SK-N-SH (cell line): Measurements from ENCODE around the gene DENND1A. TPM values are rescaled to one million over a fixed set of nuclear protein-coding genes. Genes with fewer than 3 reads are reported as not detected.

Experiments
- CTCF ChIA-PET: fragments of 300-600, 350-600 bp; formaldehyde crosslinking; extraction: SDS; loops from one replicate; lab custom pipeline; 2021; lab: Yijun Ruan, JAX
- POLR2A ChIA-PET: fragments of 350-600 bp; sonication (Branson Sonifier 250); formaldehyde crosslinking; extraction: SDS; loops from one replicate; lab custom pipeline; 2020; ENCODE audit warnings: antibody characterized with exemption, inconsistent platforms; lab: Yijun Ruan, JAX
- DNase-seq: peaks from one replicate; pipeline ENCODE4 v3.0.0; 2012
- H2AFZ ChIP-seq: fragments of 200-600 bp; sonication (generic); 2 replicates; pipeline ENCODE4 v1.8.1; 2016; ENCODE audit warnings: antibody characterized with exemption, mild to moderate bottlenecking, low read depth
- H3F3A ChIP-seq: fragments of 200-600 bp; sonication (generic); replicated peaks from 2 replicates; pipeline ENCODE3; 2016; ENCODE audit warnings: antibody characterized with exemption, mild to moderate bottlenecking; ENCODE audit not compliant: insufficient read depth
- H3K27ac ChIP-seq, 2 experiments: fragments of 200-500 bp in 1 of 2; fragments of 200-600 bp in 1 of 2; sonication (Bioruptor generic) in 1 of 2; sonication (generic), shearing (Covaris generic) in 1 of 2; 2 replicates each; pipeline versions ENCODE4 v1.5.1 to v1.6.1; 2014 to 2016; ENCODE audit warnings: low read depth in 2 of 2, inconsistent platforms in 1 of 2, low read length in 1 of 2, mild to moderate bottlenecking in 1 of 2, mixed read lengths in 1 of 2
- H3K27me3 ChIP-seq: fragments of 200-600 bp; sonication (generic), shearing (Covaris generic); 2 replicates; pipeline ENCODE4 v1.6.1; 2016; ENCODE audit warnings: mixed run types; ENCODE audit not compliant: insufficient read depth
- H3K36me3 ChIP-seq, 2 experiments: fragments of 200-500 bp in 1 of 2; fragments of 200-600 bp in 1 of 2; sonication (Bioruptor generic) in 1 of 2; sonication (generic) in 1 of 2; replicated peaks in 1 of 2; 2 replicates each; pipeline versions ENCODE3 to v1.5.1; 2014 to 2016; ENCODE audit warnings: low read length in 1 of 2, mild to moderate bottlenecking in 1 of 2; ENCODE audit not compliant: insufficient read depth in 2 of 2, control insufficient read depth in 1 of 2
- H3K4me1 ChIP-seq, 2 experiments: fragments of 200-500 bp in 1 of 2; fragments of 200-600 bp in 1 of 2; sonication (Bioruptor generic) in 1 of 2; sonication (generic), shearing (Covaris generic) in 1 of 2; 2 replicates each; pipeline versions ENCODE4 v1.5.1 to v1.6.1; 2014 to 2016; ENCODE audit warnings: low read depth in 1 of 2, low read length in 1 of 2, mixed run types in 1 of 2; ENCODE audit not compliant: insufficient read depth in 2 of 2, control insufficient read depth in 1 of 2
- H3K4me2 ChIP-seq: fragments of 200-600 bp; sonication (generic), shearing (Covaris generic); 2 replicates; pipeline ENCODE4 v1.6.1; 2017; ENCODE audit warnings: mixed run types
- H3K4me3 ChIP-seq, 2 experiments: fragments of 200-500 bp in 1 of 2; fragments of 200-600 bp in 1 of 2; sonication (Bioruptor generic) in 1 of 2; sonication (generic), shearing (Covaris generic) in 1 of 2; 2 replicates each; pipeline versions ENCODE4 v1.5.1 to v1.8.1; 2014 to 2016; ENCODE audit warnings: low read depth in 2 of 2, inconsistent platforms in 1 of 2, low read length in 1 of 2, mild to moderate bottlenecking in 1 of 2, mixed read lengths in 1 of 2, moderate library complexity in 1 of 2
- H3K79me2 ChIP-seq: fragments of 200-600 bp; sonication (generic); 2 replicates; pipeline ENCODE4 v1.8.1; 2017; ENCODE audit warnings: mild to moderate bottlenecking; ENCODE audit not compliant: insufficient read depth
- H3K9ac ChIP-seq: fragments of 200-600 bp; sonication (generic); 2 replicates; pipeline ENCODE4 v1.6.1; 2017; ENCODE audit warnings: mixed run types
- H3K9me2 ChIP-seq: fragments of 200-600 bp; sonication (generic); 2 replicates; pipeline ENCODE4 v1.6.1; 2017; ENCODE audit warnings: mixed run types
- H3K9me3 ChIP-seq: fragments of 200-600 bp; sonication (generic); 2 replicates; pipeline ENCODE4 v1.6.1; 2017; ENCODE audit warnings: mixed run types, mild to moderate bottlenecking, moderate library complexity
- H4K20me1 ChIP-seq: fragments of 200-600 bp; sonication (generic); 2 replicates; pipeline ENCODE4 v1.6.1; 2017; ENCODE audit warnings: mild to moderate bottlenecking, mixed run types; ENCODE audit not compliant: insufficient read depth
- CHD2 ChIP-seq: fragments of 150-350 bp; IDR thresholded peaks from 2 replicates; pipeline ENCODE4 v1.6.1; 2018; ENCODE audit warnings: low read length; ENCODE audit not compliant: partially characterized antibody
- EP300 ChIP-seq, 2 experiments: IDR thresholded peaks; 2 replicates each; pipeline versions ENCODE4 v1.4.0 to v1.6.1; 2012; ENCODE audit warnings: borderline replicate concordance in 1 of 2, low read depth in 1 of 2, low read length in 1 of 2
- EZH2phosphoT487 ChIP-seq: fragments of 200-600 bp; sonication (generic); IDR thresholded peaks from 2 replicates; pipeline ENCODE4 v1.6.1; 2017; ENCODE audit warnings: low read depth, mixed run types, mild to moderate bottlenecking, antibody characterized with exemption, moderate library complexity, borderline replicate concordance
- FOXJ3 ChIP-seq: sonication (generic); formaldehyde crosslinking; IDR thresholded peaks from 2 replicates; pipeline ENCODE4 v1.5.1; 2020; ENCODE audit warnings: mild to moderate bottlenecking, missing genetic modification reagents
- FOXM1 ChIP-seq: IDR thresholded peaks from 2 replicates; pipeline ENCODE4 v1.4.0; 2012; ENCODE audit warnings: low read depth, mild to moderate bottlenecking
- GABPA ChIP-seq: IDR thresholded peaks from 2 replicates; pipeline ENCODE4 v1.4.0; 2012; ENCODE audit warnings: low read depth, mild to moderate bottlenecking
- IRF3 ChIP-seq: fragments of 150-350 bp; IDR thresholded peaks from 2 replicates; pipeline ENCODE4 v1.6.1; 2016; ENCODE audit warnings: mild to moderate bottlenecking, low read depth, low read length
- JUND ChIP-seq: IDR thresholded peaks from 2 replicates; pipeline ENCODE4 v1.4.0; 2012
- MEF2A ChIP-seq: IDR thresholded peaks from 2 replicates; pipeline ENCODE4 v1.4.0; 2012; ENCODE audit warnings: low read depth, borderline replicate concordance
- MXI1 ChIP-seq: IDR thresholded peaks from 2 replicates; pipeline ENCODE4 v1.6.1; 2012; ENCODE audit warnings: mild to moderate bottlenecking, low read depth, low read length, improper control_type of control experiment
- PBX3 ChIP-seq: IDR thresholded peaks from 2 replicates; pipeline ENCODE4; 2012
- RAD21 ChIP-seq: IDR thresholded peaks from 2 replicates; pipeline ENCODE4 v1.6.1; 2012; ENCODE audit warnings: mild to moderate bottlenecking, low read length
- RFX5 ChIP-seq: IDR thresholded peaks from 2 replicates; pipeline ENCODE4 v1.6.1; 2012; ENCODE audit warnings: mild to moderate bottlenecking, improper control_type of control experiment, low read length
- SIN3A ChIP-seq: IDR thresholded peaks from 2 replicates; pipeline ENCODE4 v1.6.1; 2012; ENCODE audit warnings: low read depth, mild to moderate bottlenecking, low read length, moderate library complexity, borderline replicate concordance
- SMC3 ChIP-seq: IDR thresholded peaks from 2 replicates; pipeline ENCODE4 v1.6.1; 2012; ENCODE audit warnings: low read depth, low read length, improper control_type of control experiment
- TAF1 ChIP-seq: IDR thresholded peaks from 2 replicates; pipeline ENCODE4 v1.6.1; 2012; ENCODE audit warnings: low read depth, mild to moderate bottlenecking, low read length, moderate library complexity, borderline replicate concordance
- TCF12 ChIP-seq: IDR thresholded peaks from 2 replicates; pipeline ENCODE4 v1.4.0; 2012
- YY1 ChIP-seq: IDR thresholded peaks from 2 replicates; pipeline ENCODE4 v1.4.0; 2012; ENCODE audit warnings: low read depth, mild to moderate bottlenecking
- WGBS: methylation state at CpG from one replicate; pipeline ENCODE4 v1.1.6; 2017; ENCODE audit warnings: low lambda C conversion rate; 5-methylcytosine and 5-hydroxymethylcytosine counted together
- polyA plus RNA-seq, 3 experiments: library from polyadenylated mRNA; depleted of rRNA; stranded (reverse); fragments of >200 nt; gene quantifications; 2 replicates each; pipeline ENCODE4 v1.2.3, GENCODE V29; 2012
- TF ChIP-seq, protein P1 (sequence below): fragments of 150-350 bp; IDR thresholded peaks from 2 replicates; pipeline ENCODE4 v1.6.1; 2017; ENCODE audit warnings: antibody characterized with exemption, low read length, low read depth, borderline replicate concordance

The DENND1A gene
- polyA plus RNA-seq, 1 of the 3 experiments (the other 2 are of a cell fraction) = 25.4 TPM

DNA sequence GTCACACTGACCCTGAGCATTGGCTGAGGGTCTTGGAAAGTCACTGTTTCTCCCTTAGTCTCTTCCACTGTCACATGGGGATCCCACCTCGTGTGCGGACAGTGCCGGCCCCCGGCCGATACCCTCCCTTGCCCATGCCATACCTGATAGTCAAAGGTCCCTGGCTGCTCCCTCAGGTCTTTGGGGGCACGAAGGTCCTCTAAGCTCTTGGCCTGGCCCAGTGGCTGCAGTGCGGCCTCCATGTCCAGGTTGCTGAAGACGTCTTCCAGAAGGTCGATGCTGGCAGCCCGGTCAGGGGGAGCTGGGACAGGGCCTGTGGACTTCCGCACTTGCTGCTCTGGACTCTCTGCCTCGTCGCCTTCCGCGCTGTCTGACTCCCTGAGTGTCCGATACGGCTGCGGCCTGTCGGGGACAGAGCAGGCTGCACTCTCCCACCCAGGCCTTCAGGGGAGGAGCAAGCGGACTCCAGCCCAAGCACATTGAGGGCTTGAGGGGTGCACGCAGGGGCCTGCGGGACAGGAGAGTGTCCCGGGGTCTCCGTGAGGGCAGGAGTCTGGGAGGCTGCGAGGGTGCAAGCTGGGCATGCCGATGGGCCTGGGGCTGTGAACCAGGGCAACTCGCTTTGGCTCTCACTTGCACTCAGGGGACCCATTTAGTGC is 546.3 kb downstream of the DENND1A start:
- Histone ChIP-seq H3F3A (no peaks in the 10 kb centered on the region), H2AFZ (no peak overlapping the region), H3K4me1 (no peaks in the 10 kb centered on the region), H3K36me3 (no peaks in the 10 kb centered on the region), H3K9me3 (no peaks in the 10 kb centered on the region), H3K27ac (no peak overlapping the region), H3K9ac (no peak overlapping the region), H3K9me2 (no peaks in the 10 kb centered on the region), H3K4me3 (no peak overlapping the region), H3K27me3 (no peaks in the 10 kb centered on the region), H3K79me2 (no peaks in the 10 kb centered on the region), H4K20me1 (no peaks in the 10 kb centered on the region), H3K4me2 (no peak overlapping the region)
- TF ChIP-seq PBX3 (no peak), MEF2A (no peak), RAD21 (no peak), IRF3 (no peak), YY1 (no peak), EP300 (IDR thresholded peaks at IDR 0.05; ENCODE audit: borderline replicate concordance in 1 of 2, low read depth in 1 of 2, low read length in 1 of 2) (no peak), CHD2 (no peak), TAF1 (no peak), EZH2phosphoT487 (no peak)
- TF ChIP-seq, protein P1, sequence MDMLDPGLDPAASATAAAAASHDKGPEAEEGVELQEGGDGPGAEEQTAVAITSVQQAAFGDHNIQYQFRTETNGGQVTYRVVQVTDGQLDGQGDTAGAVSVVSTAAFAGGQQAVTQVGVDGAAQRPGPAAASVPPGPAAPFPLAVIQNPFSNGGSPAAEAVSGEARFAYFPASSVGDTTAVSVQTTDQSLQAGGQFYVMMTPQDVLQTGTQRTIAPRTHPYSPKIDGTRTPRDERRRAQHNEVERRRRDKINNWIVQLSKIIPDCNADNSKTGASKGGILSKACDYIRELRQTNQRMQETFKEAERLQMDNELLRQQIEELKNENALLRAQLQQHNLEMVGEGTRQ = no peak
- WGBS = 95% methylated on average over 4 of the region's 27 CpGs
- ChIA-PET POLR2A (no interaction called here), CTCF (interaction anchor here (1.4 to 20.5 kb wide), 4 partner anchors 12 to 87 kb away, joined by 3 to 331 read pairs (median 26); partner anchors contain the start of gene CRB2)
- no peak for DNase-seq

DNA sequence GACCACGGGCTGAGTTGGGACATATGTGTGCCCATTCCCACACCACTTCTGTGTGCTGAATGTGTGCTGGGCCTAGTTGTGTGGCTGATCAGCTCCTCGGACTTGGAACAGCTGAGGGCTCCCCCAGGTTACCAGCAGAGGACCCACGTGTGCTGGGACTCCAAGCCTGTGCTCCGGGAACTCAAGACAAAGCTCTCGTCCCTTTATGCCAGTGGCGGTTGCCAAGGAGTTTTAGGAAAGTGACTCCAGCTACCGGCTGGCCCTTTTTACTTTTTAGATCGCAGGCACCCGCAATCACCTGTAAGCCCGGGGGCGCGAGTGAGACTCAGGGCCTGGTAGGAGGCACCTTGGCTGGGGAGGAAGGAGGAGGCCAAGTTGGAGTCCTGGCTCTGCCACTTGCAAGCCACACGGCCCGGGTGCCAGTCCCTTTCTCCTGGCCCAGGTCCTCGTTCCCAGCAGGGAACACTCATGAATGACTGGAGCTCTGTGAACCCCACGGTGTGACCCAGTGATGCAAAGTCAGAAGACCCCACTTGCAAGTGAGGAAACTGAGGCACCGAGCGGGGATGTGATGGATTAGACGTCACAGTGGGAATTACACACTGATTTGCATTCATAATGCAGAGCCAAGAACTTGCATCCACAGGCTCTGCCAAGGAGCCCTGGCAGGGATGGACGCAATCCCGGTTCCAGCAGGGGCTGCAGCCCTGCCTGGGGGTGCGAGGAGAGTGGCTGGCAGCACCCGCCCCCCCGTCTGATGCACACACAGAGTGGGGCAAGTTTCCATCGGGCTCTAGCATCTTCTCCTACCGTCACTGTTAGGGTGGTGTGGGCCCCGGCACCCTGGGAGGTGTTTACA is 547.0 kb downstream of the DENND1A start:
- no peak for DNase-seq
- Histone ChIP-seq H3K4me2 (no peak overlapping the region), H3K36me3 (no peaks in the 10 kb centered on the region), H3F3A (no peaks in the 10 kb centered on the region), H3K9me2 (no peaks in the 10 kb centered on the region), H2AFZ (no peak overlapping the region), H3K27me3 (no peaks in the 10 kb centered on the region), H3K4me3 (no peak overlapping the region), H3K79me2 (no peaks in the 10 kb centered on the region), H3K27ac (no peak overlapping the region), H3K9ac (no peak overlapping the region), H4K20me1 (no peaks in the 10 kb centered on the region), H3K4me1 (peaks cover 0 to 5% of the 10 kb centered on the region in 2 experiments; a peak in 1 of 4 replicates), H3K9me3 (no peaks in the 10 kb centered on the region)
- POLR2A ChIA-PET = no interaction called here
- TF ChIP-seq GABPA (no peak), RFX5 (no peak), FOXJ3 (CRISPR knock-in tag) (no peak), SMC3 (no peak), MXI1 (no peak), JUND (no peak), FOXM1 (no peak), CHD2 (no peak), RAD21 (no peak), TCF12 (no peak), IRF3 (no peak), SIN3A (no peak)
- WGBS = 87% methylated on average over 20 of the region's 27 CpGs
- CTCF ChIA-PET = interaction anchor here (1.0 to 20.5 kb wide), 4 partner anchors 12 to 30 kb away, joined by 3 to 331 read pairs (median 16); partner anchors contain the start of gene CRB2
